HG03103 (cell line): Measurements from ENCODE around the gene TRAIP.
"Not testable (repeated sequence)": the region's sequence is repeated elsewhere in the genome, so short reads cannot be mapped to it uniquely, and the experiment has no call there.

Experiments used
- ATAC-seq: cut with Tn5 transposase; IDR thresholded peaks from one replicate; pipeline ENCODE4 v1.9.1; 2021; ENCODE audit warnings: low read depth; ENCODE audit not compliant: unreplicated experiment

The TRAIP gene

GRCh38 chr3:49856181-49857005, at the start of gene TRAIP:
TRAIP (minus strand) TSS chr3:49856564; CDS start chr3:49856453, 111 bp downstream.
- peak; percentile 93 for ATAC-seq

GRCh38 chr3:49904448-49904847, 48.1 kb upstream of the TRAIP start:
- ATAC-seq, result not testable (repeated sequence)

- no peak for ATAC-seq
Measured at GRCh38 chr3:49903451-49904424, 47.4 kb upstream of the TRAIP start, which contains the start of gene MST1R. MST1R (minus strand) TSS chr3:49903873; CDS start chr3:49903609, 264 bp downstream.

- no peak for ATAC-seq
Measured at GRCh38 chr3:49902511-49903345, 46.4 kb upstream of the TRAIP start.

GRCh38 chr3:49901366-49902339, 45.3 kb upstream of the TRAIP start:
- no peak for ATAC-seq

GRCh38 chr3:49900491-49901153, 44.3 kb upstream of the TRAIP start:
- ATAC-seq, result no peak

- no peak for ATAC-seq
Measured at GRCh38 chr3:49899815-49900214, 43.5 kb upstream of the TRAIP start.

- ATAC-seq, result no peak
Measured at GRCh38 chr3:49898991-49899390, 42.6 kb upstream of the TRAIP start.

- ATAC-seq, result no peak
Measured at GRCh38 chr3:49896345-49896744, 40.0 kb upstream of the TRAIP start.

GRCh38 chr3:49895791-49896190, 39.4 kb upstream of the TRAIP start:
- ATAC-seq, result no peak

- ATAC-seq, result no peak
Measured at GRCh38 chr3:49889296-49889695, 32.9 kb upstream of the TRAIP start.

GRCh38 chr3:49886922-49887265, 30.5 kb upstream of the TRAIP start:
- ATAC-seq, result no peak

GRCh38 chr3:49883998-49884397, 27.6 kb upstream of the TRAIP start:
- ATAC-seq, result no peak

GRCh38 chr3:49882166-49882565, 25.8 kb upstream of the TRAIP start:
- no peak for ATAC-seq

- ATAC-seq, result no peak
Measured at GRCh38 chr3:49880581-49881315, 24.4 kb upstream of the TRAIP start.

GRCh38 chr3:49879721-49880120, 23.4 kb upstream of the TRAIP start:
- ATAC-seq, result no peak

- ATAC-seq, result no peak
Measured at GRCh38 chr3:49878686-49879085, 22.3 kb upstream of the TRAIP start.

- no peak for ATAC-seq
Measured at GRCh38 chr3:49877716-49878115, 21.4 kb upstream of the TRAIP start.
